Measurements from ENCODE around the gene DDX3X.
"Not testable (repeated sequence)": the region's sequence is repeated elsewhere in the genome, so short reads cannot be mapped to it uniquely, and the experiment has no call there.

DNA sequence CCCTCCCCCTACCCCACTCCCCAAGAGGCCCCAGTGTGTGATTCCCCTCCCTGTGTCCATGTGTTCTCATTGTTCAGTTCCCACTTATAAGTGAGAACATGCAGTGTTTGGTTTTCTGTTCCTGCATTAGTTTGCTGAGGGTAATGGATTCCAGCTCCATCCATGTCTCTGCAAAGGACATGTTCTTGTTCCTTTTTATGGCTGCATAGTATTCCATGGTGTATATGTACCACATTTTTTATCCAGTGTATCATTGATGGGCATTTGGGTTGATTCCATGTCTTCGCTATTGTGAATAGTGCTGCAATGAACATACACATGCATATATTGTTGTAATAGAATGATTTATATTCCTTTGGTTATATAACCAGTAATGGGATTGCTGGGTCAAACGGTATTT is 68.6 kb downstream of the DDX3X start:
- TF ChIP-seq, protein P1, sequence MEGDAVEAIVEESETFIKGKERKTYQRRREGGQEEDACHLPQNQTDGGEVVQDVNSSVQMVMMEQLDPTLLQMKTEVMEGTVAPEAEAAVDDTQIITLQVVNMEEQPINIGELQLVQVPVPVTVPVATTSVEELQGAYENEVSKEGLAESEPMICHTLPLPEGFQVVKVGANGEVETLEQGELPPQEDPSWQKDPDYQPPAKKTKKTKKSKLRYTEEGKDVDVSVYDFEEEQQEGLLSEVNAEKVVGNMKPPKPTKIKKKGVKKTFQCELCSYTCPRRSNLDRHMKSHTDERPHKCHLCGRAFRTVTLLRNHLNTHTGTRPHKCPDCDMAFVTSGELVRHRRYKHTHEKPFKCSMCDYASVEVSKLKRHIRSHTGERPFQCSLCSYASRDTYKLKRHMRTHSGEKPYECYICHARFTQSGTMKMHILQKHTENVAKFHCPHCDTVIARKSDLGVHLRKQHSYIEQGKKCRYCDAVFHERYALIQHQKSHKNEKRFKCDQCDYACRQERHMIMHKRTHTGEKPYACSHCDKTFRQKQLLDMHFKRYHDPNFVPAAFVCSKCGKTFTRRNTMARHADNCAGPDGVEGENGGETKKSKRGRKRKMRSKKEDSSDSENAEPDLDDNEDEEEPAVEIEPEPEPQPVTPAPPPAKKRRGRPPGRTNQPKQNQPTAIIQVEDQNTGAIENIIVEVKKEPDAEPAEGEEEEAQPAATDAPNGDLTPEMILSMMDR (IDR thresholded peaks at IDR 0.05), result not testable (repeated sequence)
- not testable (repeated sequence) for TF ChIP-seq EZH2 (IDR thresholded peaks at IDR 0.05)

Measured in neural progenitor cell (in vitro differentiated cells).